Activated T-helper 1 cell treated with anti-CD3 and anti-CD28 coated beads, Interleukin-2, amount 50 U/mL, for 16 hours (primary cell): ENCODE results near the gene EHBP1L1.
"Not testable (repeated sequence)": the region's sequence is repeated elsewhere in the genome, so short reads cannot be mapped to it uniquely, and the experiment has no call there.

Experiments
- DNase-seq, 2 donors: peaks; one replicate each; pipeline ENCODE4 v3.0.0-alpha.2; 2020; ENCODE audit warnings: low read depth in 1 of 2, low spot score in 1 of 2

EHBP1L1 gene

GRCh38 chr11:65560555-65561418, 15.1 kb upstream of the EHBP1L1 start:
- DNase-seq: no peak

GRCh38 chr11:65562020-65562419, 13.8 kb upstream of the EHBP1L1 start:
- no peak for DNase-seq

- no peak for DNase-seq
Observed at GRCh38 chr11:65562788-65563187, 13.1 kb upstream of the EHBP1L1 start.

DNA sequence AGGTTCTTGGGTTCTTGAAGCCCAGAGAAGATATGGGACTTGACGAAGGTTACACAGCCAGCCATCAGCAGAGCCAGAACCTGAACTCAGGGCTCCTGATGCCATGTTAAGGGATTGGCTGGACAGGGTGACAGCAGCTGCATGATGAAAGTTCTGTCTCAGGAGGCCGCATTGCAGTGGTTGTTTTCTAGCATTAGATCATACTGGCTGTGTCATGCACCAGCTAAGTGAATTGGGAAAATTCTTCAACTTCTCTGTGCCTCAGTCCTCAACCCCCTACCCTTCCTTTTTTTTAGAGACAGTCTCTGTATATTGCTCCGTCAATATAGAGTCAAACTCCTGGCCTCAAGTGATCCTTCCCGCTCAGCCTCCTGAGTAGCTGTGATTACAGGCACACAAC, 12.3 kb upstream of the EHBP1L1 start:
- no peak for DNase-seq

- DNase-seq: not testable (repeated sequence)
Observed at GRCh38 chr11:65564879-65565559, 10.8 kb upstream of the EHBP1L1 start.

GRCh38 chr11:65565624-65566453, 10.0 kb upstream of the EHBP1L1 start:
- no peak for DNase-seq

- DNase-seq: no peak
Observed at GRCh38 chr11:65569164-65569972, 6.5 kb upstream of the EHBP1L1 start.

- peak; percentile 94 to 97 for DNase-seq
Observed at GRCh38 chr11:65569973-65570918, 5.6 kb upstream of the EHBP1L1 start, which contains the start of gene ZNRD2. TSS of gene ZNRD2 (plus strand) at chr11:65570477. CDS start at chr11:65570492, 15 bp downstream.

DNA sequence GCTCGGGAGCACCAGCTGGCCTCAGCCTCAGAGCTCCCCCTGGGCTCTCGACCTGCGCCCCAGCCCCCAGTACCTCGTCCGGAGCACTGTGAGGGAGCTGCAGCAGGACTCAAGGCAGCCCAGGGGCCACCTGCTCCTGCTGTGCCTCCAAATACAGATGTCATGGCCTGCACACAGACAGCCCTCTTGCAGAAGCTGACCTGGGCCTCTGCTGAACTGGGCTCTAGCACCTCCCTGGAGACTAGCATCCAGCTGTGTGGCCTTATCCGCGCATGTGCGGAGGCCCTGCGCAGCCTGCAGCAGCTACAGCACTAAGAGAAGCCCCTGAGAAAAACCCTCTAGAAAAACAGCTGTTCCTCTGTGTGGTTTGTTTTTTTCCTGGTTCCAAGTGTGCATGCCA, 4.4 kb upstream of the EHBP1L1 start:
- DNase-seq: no peak

GRCh38 chr11:65571940-65572339, 3.9 kb upstream of the EHBP1L1 start:
- DNase-seq: no peak

- DNase-seq: peak; percentile 77 to 81
Observed at GRCh38 chr11:65572356-65573051, 3.3 kb upstream of the EHBP1L1 start, which contains the start of gene FAM89B. TSS of gene FAM89B (plus strand) at chr11:65572538. CDS start at chr11:65572670, 132 bp downstream.

- DNase-seq: no peak
Observed at GRCh38 chr11:65573391-65574079, 2.3 kb upstream of the EHBP1L1 start.

DNA sequence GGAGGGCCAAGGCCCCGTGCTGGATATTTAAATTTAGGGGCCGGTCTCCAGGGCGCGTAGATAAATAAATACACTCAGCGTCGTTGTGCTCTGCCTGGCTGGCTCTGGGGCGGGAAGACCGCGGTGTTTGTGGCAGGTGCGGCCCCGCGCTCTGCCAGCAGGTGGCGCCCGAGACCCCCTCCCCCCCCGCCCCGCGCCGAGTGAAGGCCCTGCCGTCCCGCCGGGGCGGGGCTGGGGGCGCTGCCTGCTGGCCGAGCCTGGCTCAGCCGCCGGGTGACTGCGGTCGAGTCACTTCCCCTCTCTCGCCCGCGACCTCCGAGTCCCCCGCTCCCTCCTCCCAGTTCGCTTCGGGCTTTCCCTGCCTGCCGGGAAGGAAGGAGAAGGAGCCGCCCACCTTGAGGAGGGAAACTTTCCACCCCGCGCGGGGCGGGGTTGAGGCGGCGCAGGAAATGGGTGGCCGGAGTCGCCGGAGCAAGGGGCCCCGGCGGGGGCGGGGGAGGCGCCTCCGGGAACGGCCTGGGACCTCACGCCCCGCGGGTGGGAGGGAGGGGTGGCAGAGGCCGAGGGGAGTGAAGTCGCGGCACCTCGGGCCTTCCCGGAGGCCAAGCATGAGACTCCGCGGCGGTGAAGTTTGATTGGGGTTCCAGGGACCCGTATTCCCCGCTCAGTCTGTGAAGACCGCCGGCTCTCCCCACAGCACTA, 1.6 kb upstream of the EHBP1L1 start:
- peak; percentile 48 to 80 for DNase-seq

DNA sequence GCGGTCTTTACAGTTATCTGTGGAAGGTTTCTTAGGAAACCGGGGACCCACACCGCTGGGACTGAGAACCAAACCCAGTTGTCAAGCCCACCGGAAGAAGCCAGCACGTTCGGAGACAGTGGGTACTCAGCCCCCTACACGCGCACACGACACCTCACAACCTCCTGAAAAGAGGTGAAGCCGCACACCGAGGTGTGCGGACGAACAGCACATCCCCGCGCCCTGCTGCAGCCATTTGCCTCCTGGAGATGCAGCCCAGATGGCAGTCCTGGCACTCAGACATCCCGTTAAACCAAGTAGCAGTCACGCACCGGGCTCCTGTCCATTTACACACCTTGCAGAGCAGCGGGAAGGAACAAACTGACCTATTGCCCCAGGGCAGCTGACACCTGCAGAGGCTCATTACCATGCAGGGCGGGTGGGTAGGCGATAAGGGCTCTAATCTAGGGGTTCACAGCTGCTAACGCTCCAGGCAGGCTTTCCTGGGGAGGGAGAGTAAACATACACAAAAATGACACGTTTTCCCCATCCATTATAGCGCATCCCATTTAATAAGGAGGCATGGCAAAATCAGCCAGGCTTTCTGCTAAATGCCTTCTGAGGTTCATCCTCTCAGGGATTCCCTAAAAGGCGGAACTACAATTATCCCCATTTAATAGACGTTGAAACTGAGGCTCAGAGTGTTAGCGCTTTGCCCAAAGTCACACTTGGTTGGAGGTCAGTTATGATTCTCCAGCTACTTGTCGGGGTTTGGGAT, 864 bp upstream of the EHBP1L1 start:
- no peak for DNase-seq

- DNase-seq: no peak
Observed at GRCh38 chr11:65576232-65576866, 496 bp downstream of the EHBP1L1 start.
